Cerebellar cortex (tissue), 1 donor: ENCODE results near the gene CCDC33.
A peak's percentile ranks its signal among the peaks of the same experiment; 100 is the strongest.

ENCODE experiments used
- DNase-seq: peaks from one replicate; pipeline ENCODE4 v3.0.0-alpha.2; 2015; ENCODE audit warnings: low spot score

The CCDC33 gene

GRCh38 chr15:74381481-74381880 is 145.4 kb downstream of the CCDC33 start:
- no peak for DNase-seq

- peak; percentile 86 for DNase-seq
Observed at GRCh38 chr15:74382004-74382816, 146.1 kb downstream of the CCDC33 start.

GRCh38 chr15:74383286-74383685 is 147.2 kb downstream of the CCDC33 start:
- DNase-seq, result no peak

- DNase-seq, result no peak
Observed at GRCh38 chr15:74383695-74384565, 147.8 kb downstream of the CCDC33 start.

GRCh38 chr15:74384566-74384880 is 148.4 kb downstream of the CCDC33 start:
- no peak for DNase-seq

- no peak for DNase-seq
Observed at GRCh38 chr15:74384881-74385643, 148.9 kb downstream of the CCDC33 start.

GRCh38 chr15:74385733-74386132 is 149.6 kb downstream of the CCDC33 start:
- DNase-seq, result no peak
